ENCODE measurements around the gene SLC44A4.

Gene SLC44A4

DNA sequence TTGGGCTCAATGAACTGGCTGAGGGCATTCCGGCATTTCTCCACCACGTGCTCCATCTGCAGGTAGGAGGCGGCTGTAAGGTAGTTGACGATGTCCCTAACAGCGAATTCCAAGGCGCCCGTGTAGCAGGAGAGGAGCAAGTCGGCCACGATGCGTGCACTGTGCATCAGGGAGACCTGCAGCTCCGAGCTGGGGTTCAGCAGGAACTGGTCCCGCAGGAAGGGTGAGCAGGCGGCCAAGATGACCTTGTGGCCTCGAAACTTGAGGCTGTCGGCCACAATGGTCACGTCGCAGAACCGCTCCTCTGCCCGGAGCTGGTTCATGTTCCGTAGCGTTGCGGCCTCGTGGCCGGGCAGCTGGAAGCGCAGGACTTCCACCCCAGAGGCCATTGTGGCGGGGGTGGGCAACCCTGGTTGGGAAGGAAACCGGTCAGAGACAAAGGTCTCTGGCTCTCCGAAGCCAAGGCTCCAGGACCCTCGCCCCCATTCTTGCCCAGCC, 22.2 kb upstream of the SLC44A4 start:
- no peak for DNase-seq

DNA sequence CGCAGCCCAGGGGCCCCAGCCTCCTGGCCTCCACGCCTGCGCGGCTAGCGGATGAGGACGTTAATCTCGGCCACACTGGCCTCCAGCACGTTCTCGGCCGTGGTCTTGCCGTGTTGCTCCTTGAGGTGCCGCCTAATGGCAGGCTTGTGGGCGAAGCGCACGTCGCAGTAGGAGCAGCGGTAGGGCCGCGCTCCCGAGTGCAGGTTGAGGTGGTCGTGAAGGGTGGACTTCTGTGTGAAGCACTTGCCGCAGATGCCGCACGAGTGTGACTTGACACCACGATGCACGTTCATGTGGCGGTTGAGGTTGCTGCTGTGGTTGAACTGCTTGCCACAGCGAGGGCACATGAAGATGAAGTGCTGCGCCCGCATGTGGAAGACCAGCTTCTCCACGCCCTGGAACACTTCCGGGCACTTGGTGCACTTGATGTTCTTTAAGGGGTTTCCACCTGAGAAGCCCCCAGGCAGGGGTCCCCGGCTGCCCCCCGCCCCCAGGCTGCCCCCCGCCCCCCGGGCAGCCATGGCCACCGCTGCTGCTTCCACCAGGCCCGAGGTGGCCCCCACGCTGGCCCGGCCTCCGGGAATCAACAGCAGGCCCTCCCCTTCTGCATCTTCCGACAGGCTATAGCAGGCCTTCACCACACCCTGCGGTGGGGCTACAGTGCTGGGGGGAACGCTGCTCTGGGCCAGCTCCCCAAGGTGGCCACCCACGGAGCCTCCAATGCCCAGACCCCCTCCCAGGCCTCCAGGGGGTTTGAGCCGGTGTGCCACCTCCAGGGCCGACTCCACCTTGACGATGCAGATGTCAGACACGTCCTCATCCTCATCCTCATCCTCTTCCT, 21.3 kb upstream of the SLC44A4 start:
- no peak for DNase-seq

DNA sequence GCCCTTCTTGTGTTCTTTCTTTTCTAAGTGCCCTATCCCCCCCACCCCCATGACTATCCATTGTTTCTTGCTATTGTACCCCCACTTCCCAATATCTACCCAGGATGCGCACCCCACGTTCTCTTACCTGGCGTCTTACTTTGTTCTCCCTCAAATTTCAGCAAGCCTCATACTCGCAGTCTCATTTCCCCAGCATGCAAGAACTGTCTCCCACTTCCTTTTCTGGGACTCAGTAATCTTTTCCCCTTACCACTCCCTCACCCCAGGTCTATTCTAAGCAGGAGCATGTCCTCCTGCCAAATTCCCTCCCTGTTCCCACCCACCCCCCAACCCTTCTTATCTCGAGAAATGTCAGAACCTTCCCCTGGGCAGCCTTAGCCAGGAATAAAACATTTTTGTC, 20.4 kb upstream of the SLC44A4 start:
- DNase-seq = no peak

DNA sequence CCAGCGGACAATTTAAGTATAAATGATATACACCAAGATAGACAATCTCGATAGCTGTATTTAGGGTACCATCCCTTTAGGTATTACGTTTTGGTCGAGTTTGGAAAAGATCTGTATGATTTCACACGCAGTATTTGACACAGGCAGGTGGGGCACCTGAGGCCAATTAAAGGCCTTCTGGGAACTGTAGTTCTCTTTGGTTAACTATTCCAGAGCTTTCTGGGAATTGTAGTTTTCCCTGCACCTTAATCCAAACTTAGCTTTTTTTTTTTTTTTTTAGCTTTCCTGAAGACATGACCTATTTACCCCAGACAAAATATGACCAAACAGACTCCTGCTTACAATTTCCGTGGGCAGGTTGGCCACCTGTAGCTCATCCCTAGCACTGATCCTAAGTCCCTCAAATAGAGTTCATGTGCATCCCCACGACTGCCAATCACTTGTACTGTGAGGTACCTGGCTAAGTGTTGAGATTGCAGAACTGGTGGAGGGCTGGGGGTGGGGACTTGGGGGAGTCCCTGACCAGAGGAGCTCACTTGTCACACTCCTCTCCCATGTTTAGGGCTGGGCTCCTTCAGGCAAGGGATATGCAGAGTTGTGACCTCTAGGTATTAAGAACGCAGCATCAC, 19.7 kb upstream of the SLC44A4 start:
- peak; percentile 53 for DNase-seq

DNA sequence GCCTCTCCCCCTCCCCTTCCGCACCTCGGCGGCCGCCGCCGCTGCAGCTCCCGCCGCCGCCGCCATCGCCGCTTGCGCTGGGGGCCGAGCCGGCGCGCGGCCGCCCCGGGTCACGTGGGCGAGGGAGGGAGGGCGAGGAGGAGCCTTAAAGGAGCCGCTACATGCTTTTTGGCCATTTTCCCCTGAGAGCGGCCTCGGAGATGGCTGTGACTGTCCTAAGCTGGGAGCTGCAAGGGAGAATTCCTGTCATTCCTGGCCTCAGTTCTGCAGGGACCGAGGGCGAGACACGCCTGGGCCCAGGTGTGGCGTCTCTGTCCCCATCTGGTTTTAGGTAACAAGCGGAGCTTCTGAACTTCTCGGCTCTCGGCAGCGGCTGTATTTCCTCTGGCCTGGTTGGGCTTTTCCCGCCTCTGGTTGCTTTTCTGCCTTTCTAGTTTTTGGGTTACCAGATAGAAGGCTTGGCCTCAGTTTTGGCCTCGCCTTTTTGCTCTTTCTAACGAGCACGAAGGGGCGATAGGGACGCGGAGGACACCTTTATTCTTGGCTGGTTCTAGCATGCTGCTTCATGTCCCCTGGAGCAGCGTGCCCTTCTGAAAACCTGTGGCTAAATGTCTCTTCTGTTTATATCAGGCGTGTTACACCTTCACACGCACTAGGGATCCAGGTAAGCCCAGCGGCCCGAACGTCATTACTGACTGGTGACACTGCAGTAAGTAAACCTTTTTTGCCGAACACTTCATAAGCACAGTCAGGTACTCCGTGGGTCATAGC, 19.0 kb upstream of the SLC44A4 start, which contains the start of gene EHMT2:
Gene EHMT2, minus strand, starts transcription at position 87 of the 771 bp plus-strand sequence. Its CDS starts 21 bp downstream, at position 66.
- DNase-seq = peak; percentile 74

DNA sequence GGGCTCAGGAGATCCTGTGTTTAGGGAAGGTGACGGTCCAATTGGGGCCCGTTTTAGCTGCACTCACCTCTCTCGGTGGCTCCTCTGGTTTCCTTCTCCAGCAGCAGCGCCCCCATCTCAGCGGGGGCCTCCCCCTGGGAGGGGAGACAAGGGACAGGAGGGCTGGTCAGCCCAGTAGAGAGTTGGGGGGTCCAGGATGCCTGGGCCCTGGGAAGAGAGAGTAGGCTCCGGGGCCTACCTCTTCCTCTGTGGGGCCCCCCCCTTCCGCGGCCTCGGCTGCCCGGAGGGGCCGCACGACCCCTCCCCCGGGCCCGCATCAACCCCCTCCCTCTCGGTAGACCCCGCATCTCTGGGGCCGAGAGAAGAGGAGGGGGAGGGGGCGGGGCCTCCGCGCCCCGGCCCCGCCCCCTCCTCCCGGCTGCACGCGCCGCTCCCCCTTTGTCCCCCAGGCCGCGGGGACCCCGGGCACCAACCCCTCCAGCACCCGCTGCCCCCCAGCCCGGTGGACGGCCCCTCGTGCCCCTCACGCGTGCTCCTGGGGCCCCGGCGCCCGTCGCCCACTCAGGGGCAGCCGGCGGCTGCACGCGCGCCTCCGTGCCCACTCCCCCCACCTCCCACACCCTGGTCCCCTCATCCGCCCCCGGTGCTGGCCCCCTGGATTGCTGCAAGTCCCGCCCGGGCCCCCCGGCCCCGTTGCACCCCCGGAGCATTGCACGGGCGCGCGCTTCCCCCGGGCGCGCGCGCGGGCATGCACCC, 18.2 kb upstream of the SLC44A4 start:
- peak; percentile 11 for DNase-seq

DNA sequence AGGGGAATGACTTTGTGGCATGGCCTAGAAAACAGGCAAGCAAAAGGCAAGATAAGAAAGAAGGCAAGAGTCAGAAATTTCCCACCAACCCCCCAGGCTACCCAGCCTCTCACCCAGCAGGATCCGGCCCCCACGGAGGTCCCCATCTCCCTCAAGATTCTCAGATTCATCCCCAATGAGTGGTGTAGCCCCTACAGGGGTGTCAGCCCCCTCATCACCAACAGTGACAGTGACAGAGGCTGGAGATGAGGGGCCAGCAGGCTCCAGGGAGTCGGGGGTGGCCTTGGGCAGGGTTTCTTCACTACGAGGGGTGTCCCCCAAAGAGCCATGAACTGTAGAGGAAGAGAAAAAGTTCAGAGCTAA, 17.7 kb upstream of the SLC44A4 start:
- no peak for DNase-seq

DNA sequence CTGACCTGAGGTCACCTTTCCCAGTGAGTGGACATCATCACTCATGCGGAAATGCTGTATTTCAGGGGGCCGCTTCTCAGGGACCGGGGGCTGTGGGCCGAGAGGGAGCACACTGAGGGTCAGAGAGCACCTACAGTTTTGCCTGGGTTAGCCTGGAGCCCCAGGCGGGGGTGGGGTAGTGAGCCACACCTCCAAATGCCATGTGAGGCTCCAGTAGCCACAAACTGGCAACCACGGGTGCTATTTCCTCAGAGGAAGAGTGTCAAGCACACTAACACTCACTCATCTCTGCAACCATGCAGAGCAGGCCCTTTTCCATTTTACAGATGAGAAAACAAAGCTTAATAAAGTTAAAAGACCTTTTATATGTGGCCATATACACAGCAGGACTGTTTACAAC, 14.0 kb upstream of the SLC44A4 start:
- no peak for DNase-seq

DNA sequence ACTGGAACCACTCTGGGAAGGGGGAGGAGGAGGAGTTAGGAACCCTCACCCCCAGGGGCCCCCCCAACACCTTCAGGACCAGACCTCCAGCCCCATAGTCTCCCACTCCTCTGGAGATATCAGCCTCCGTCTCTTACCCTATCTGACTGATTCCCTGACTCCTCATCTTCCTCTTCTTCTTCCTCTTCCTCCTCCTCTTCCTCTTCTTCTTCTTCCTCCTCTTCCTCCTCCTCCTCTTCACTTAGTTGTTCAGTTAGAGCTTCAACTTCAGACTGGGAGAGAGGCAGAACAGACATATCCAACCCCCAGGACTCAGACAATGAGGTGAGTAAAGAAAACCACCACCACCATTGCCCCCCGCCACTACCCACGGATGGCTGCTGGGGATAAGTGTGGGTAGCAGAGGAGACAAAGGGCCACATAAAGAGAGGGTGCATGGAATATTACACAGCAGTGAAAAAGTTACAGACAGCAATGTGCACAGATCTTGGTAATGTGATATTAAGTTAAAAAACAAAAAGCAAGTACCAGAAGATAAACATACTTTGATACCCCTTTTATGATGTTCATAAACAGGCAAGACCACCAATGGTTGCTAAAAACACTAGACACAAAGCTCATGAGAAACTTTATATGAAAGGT, 10.7 kb upstream of the SLC44A4 start:
- no peak for DNase-seq

DNA sequence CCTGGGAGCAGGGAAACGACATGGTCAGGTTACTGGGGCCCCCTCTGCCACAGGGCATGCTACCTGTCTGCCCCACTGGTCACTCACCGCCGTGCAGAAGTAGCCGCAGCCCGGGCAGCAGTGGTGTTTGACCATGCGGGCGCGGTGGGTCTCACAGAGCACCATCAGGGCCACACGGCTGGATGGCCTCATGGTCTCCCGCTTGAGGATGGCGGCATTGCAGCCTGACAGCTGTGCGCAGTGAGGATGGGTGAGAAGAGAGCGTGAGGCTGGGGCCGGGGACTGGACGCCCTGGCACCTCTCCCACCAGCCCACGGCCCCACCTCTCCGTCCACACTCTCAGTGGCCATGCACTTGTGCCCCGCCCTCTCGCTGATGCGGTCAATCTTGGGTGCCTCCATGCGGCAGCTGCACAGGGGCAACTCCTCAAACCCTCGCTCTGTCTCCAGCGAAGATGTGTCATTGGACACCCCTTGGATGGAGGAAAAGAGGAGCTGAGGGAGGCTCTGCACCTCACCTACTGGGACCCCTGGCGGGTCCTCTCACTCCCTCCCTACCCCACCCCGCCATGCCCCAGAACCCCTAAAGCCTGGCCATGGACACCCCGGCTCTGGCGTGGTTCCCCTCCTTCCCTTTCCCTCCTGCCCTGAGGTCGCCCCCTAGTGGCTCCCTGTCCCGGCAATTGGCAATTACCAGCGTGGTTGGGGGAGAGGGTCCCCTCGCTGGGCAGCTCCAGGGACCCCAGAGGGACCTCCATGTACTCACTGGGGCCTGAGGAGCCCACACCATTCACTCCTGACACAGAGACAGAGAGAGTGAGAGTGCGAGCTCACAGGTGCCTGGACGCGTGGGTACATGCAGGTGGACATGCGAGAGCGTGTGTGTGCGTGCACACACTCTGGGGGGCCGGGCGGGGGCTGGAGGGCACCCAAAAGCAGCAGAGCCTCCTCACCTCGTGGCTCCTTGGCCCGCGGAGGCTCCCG, 9.8 kb upstream of the SLC44A4 start:
- DNase-seq = no peak

DNA sequence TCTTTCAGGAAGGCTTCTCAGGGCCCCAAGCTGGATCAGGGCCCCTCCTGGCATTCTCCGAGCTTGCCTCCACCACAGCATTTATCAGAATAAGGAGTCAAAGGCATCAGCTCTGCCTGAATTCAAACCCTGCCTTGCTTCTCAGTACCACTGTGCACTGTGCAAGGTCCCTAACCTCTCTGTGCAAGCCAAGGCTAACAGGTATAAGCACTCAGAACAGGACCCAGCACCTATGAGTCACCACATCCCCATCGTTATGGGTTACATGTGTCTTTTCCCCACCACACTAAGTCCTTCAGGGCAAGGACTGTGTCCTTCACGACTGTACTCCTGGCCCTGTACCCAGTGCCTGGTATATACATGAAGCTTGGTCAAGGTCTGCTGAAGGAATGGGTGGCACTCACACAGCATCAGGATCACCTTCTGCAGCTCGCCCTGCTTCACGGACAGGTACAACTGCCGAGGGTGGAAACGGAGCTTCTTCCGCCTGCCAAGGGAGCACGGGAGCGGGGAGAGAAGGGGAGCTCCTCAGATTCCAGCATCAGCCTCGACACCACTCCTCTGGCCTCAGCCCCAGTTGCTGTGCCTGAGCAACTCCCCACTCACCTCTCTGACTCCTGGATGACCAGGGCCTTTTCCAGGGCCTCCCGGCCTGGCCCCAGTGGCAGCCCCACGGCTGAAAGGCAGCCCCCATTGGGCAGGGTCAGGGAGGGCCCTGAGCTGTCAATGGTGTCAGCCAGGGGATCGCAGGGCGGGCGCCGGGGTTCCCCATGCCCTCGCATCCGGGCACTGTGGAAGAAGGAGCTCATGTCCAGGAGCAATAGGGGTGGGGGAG, 8.6 kb upstream of the SLC44A4 start:
- DNase-seq = no peak

DNA sequence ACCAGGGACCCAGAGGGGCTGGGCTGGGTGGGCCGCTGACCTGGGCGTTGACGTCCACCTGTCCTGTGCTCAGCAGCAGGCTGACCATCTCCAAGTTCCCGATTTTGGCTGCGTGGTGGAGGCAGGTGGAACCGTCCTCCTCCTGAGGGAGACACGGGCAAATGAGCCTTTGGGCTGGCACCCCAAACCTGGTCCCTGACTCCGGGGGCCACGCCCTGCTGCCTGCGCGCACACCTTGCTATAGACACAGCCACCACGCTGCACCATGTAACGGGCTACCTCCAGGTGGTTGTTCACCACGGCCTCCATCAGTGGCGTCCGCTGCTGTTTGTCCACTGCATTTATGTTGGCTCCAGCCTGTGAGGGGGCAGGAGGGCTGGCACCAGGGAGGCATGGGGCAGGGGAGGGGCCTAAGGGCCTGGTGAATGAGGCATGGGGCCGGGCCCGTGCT, 7.8 kb upstream of the SLC44A4 start:
- no peak for DNase-seq

DNA sequence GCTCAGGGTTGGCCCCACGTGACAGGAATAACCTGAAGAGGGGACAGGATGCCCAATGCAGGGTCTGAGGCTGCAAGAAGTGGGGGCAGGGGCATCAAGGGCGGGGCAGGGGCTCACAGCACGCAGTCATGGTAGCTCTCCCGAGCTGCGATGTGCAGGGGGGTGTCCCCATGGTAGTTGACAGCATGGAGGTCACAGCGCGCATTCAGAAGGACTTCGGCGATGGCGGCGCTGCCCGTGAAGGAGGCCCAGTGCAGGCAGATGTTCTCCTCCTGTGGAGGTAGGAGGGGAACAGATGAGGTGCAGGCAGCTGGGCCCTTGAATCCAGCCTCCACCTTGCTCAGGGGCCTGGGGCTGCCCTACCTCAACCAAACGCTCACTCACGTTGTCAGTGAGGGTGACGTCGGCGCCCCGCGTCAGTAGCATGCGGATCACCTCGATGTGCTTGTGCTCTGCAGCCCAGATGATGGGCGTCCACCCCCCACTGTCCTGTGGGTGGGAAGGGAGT, 5.8 kb upstream of the SLC44A4 start:
- DNase-seq = no peak

DNA sequence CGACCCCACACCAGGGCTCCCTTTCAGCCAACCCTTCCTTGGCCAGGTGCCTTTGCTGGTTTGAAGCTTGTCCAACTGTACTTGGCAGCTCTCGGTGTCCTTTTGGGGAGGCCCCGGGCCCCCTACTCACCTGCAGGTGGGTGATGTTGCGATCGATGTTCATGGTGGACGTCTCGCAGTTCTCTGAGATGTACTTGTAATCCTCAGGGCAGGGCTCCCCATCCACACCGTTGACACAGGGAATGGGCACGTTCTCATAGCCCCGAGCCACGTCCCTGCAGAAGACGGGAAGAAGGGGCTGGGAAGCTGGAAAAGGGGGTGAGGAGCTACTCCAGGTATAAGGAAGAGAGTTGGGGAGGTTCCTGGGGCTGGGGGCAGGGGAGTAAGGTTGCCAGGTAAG, 4.9 kb upstream of the SLC44A4 start:
- DNase-seq = no peak

DNA sequence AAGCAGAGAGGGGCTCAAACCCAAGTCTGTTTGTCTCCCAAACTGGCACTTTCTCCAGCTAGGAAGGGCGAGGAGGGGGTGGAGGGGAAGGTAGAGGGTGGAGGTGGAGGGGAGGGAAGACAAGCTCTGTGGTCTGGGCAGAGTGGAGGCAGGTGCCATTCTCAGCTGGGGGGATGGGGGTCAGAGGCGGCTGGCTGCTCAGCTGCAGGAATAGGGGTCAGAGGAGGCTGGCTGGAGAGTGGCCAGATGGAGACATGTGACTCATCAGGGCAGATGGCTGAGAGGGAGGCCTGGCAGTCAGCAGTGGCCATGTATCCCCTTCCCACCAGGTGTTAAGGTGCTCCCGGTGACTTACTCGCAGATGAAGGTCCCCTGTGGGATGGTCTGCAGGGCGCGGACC, 3.5 kb upstream of the SLC44A4 start:
- DNase-seq = no peak

DNA sequence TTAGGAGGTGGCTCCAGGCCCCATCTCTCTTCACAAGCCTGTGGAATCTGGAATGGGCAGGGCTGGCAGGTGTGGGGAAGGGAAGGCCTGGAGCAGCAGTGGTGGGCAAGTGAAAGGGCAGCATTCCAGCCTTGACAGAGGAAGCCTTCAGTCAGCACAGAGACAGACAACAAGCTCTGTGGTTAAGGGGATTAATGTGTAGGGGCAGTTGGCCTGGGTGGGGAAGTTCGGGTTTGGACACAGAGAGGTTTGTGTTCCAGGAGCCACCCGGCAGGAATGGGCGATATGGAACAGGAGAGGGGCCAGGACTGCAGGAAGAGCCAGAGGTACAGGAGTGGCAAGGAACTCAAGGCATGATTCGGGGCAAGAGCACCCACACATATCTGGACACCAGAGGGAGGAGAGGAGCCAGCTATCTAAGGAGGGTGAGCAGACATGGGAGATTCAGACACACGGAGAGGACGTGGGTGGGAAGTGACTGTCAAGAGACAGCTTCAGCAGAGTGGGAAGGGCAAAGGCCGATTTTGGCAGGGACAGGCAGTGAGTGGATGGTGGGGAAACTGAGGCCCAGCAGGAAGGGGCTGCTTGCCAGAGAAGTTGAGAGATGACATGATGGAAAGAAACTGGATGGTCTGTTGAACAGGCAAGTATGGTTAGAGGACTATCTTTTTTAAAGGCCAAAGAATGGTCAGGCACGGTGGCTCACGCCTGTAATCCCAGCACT, 2.5 kb upstream of the SLC44A4 start:
- DNase-seq = no peak

DNA sequence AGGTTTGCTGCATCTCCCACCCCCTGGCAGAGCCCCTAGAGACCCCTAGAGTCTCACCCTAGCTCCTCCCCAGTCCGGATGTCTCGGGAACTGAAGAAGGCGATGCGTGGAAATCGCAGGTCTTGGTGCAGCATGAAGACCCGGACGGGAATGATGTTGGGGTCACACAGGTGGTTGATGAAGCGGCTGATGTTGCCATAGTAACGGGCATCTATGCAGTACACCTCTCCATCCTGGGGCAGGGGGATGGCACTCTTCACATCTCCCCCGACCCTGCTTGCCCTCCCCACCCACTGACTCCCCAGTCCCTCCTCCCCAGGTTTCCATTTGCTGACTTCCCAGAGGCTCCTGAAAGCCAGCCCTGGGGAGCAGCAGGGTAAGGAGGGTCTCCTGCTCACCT, 1.8 kb upstream of the SLC44A4 start:
- DNase-seq = no peak

DNA sequence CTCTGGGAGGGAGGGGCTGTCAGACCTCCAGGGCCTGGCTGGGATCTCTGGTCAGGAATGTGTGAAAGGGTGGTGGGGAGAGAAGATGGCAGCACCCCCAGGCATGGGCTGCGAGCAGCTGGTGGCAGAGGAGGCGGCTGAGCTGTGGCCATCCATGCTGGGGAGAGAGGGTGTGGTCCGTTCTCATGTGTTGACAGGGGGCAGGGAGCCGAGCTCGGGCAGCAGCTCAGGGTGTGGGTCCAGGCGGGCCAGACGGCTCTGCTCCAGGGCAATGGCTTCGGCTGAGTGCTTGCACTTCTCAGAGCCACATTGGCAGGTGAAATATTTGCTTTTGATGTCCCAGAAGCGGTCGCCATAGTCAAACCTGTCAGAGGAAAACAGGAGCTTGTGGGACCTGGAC, 1.1 kb upstream of the SLC44A4 start:
- DNase-seq = no peak

DNA sequence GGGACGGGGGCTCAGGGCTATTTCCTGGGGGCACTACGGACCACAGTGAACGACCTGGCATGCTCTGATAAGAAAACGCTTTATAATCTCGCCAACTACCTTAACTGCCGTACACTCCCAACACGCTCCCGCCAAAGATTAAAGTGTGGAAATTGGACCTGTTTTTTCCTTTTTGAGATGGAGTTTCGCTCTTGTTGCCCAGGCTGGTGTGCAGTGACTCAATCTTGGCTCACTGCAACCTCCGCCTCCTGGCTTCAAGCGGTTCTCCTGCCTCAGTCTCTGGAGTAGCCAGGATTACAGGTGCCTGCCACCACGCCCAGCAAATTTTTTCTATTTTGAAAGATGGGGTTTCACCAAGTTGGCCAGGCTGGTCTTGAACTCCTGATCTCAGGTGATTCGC, 346 bp upstream of the SLC44A4 start:
- DNase-seq = no peak
